Muscle of leg (tissue), 16 donors: ENCODE data around the gene HSPA5. TPM values are rescaled to one million over a fixed set of nuclear protein-coding genes. Genes with fewer than 3 reads are reported as not detected.
"Not testable (repeated sequence)": the region's sequence is repeated elsewhere in the genome, so short reads cannot be mapped to it uniquely, and the experiment has no call there.

Source experiments
- DNase-seq: peaks from one replicate; pipeline ENCODE4 v3.0.0; 2013
- H3K27ac ChIP-seq: one replicate; pipeline ENCODE4 v1.5.1; 2013; ENCODE audit warnings: mild to moderate bottlenecking, low read length, control low read depth
- H3K27me3 ChIP-seq: one replicate; pipeline ENCODE4 v1.6.1; 2013; ENCODE audit warnings: low read length; ENCODE audit not compliant: control insufficient read depth, insufficient read depth
- H3K36me3 ChIP-seq: one replicate; pipeline ENCODE4 v1.6.1; 2013; ENCODE audit warnings: low read length; ENCODE audit not compliant: control insufficient read depth, insufficient read depth
- H3K4me1 ChIP-seq: one replicate; pipeline ENCODE4 v1.6.1; 2013; ENCODE audit warnings: low read length; ENCODE audit not compliant: control insufficient read depth, insufficient read depth
- H3K4me3 ChIP-seq: one replicate; pipeline ENCODE4 v1.5.1; 2013; ENCODE audit warnings: low read length, control low read depth
- H3K9me3 ChIP-seq: replicated peaks from 2 replicates; pipeline ENCODE4 v1.6.1; 2013; ENCODE audit warnings: low read depth, low read length; ENCODE audit not compliant: control insufficient read depth
- WGBS: methylation state at CpG from one replicate; pipeline ENCODE4 v1.1.5; 2013; ENCODE audit warnings: missing lambda C conversion rate; ENCODE audit not compliant: insufficient coverage; 5-methylcytosine and 5-hydroxymethylcytosine counted together
- long read RNA-seq, 11 donors: transcript quantifications; one replicate each; lab custom pipeline, GENCODE V29; 2026
- polyA plus RNA-seq, 8 donors: library from polyadenylated mRNA; unstranded; fragments of 120-200 nt; gene quantifications; one replicate each; pipeline versions ENCODE4 v1.2.1 to v1.2.3, GENCODE V29; 2013; ENCODE audit warnings: inconsistent platforms in 1 of 8, low replicate concordance in 1 of 8; ENCODE audit not compliant: insufficient read length in 8 of 8, insufficient read depth in 1 of 8
- total RNA-seq: library from RNA; stranded (reverse); fragments of 120-200 nt; gene quantifications from one replicate; pipeline ENCODE4 v1.2.4, GENCODE V29; 2013

Gene HSPA5
- total RNA-seq (41.0 TPM), polyA plus RNA-seq (100 to 1,000 TPM; 152 to 266 (median 178) TPM)
- long read RNA-seq, donor 1, transcript HSPA5-201 (8 exons, 3,908 nt), result major isoform, 38 of 54 reads
- long read RNA-seq, donor 1, partial matches to known transcripts, result 16 of 54 reads
- long read RNA-seq, donor 1, other reads (novel, unspliced or antisense), result 0 of 54 reads
- long read RNA-seq, donor 2, transcript HSPA5-201 (8 exons, 3,908 nt), result major isoform, 15 of 15 reads
- long read RNA-seq, donor 2, partial matches to known transcripts, result 0 of 15 reads
- long read RNA-seq, donor 2, other reads (novel, unspliced or antisense), result 0 of 15 reads
- long read RNA-seq, donor 3, transcript HSPA5-201 (8 exons, 3,908 nt), result major isoform, 85 of 228 reads
- long read RNA-seq, donor 3, partial matches to known transcripts, result 143 of 228 reads
- long read RNA-seq, donor 3, other reads (novel, unspliced or antisense), result 0 of 228 reads
- long read RNA-seq, donor 4, transcript HSPA5-201 (8 exons, 3,908 nt), result major isoform, 46 of 144 reads
- long read RNA-seq, donor 4, partial matches to known transcripts, result 98 of 144 reads
- long read RNA-seq, donor 4, other reads (novel, unspliced or antisense), result 0 of 144 reads
- long read RNA-seq, donor 5, transcript HSPA5-201 (8 exons, 3,908 nt), result major isoform, 194 of 325 reads
- long read RNA-seq, donor 5, partial matches to known transcripts, result 131 of 325 reads
- long read RNA-seq, donor 5, other reads (novel, unspliced or antisense), result 0 of 325 reads
- long read RNA-seq, donor 6, transcript HSPA5-201 (8 exons, 3,908 nt), result major isoform, 96 of 174 reads
- long read RNA-seq, donor 6, partial matches to known transcripts, result 78 of 174 reads
- long read RNA-seq, donor 6, other reads (novel, unspliced or antisense), result 0 of 174 reads
- long read RNA-seq, donor 7, transcript HSPA5-201 (8 exons, 3,908 nt), result major isoform, 107 of 256 reads
- long read RNA-seq, donor 7, partial matches to known transcripts, result 149 of 256 reads
- long read RNA-seq, donor 7, other reads (novel, unspliced or antisense), result 0 of 256 reads
- long read RNA-seq, donor 8, transcript HSPA5-201 (8 exons, 3,908 nt), result major isoform, 53 of 265 reads
- long read RNA-seq, donor 8, partial matches to known transcripts, result 212 of 265 reads
- long read RNA-seq, donor 8, other reads (novel, unspliced or antisense), result 0 of 265 reads
- long read RNA-seq, donor 9, transcript HSPA5-201 (8 exons, 3,908 nt), result major isoform, 44 of 122 reads
- long read RNA-seq, donor 9, partial matches to known transcripts, result 78 of 122 reads
- long read RNA-seq, donor 9, other reads (novel, unspliced or antisense), result 0 of 122 reads
- long read RNA-seq, donor 10, transcript HSPA5-201 (8 exons, 3,908 nt), result major isoform, 101 of 201 reads
- long read RNA-seq, donor 10, partial matches to known transcripts, result 100 of 201 reads
- long read RNA-seq, donor 10, other reads (novel, unspliced or antisense), result 0 of 201 reads
- long read RNA-seq, donor 11, transcript HSPA5-201 (8 exons, 3,908 nt), result major isoform, 50 of 101 reads
- long read RNA-seq, donor 11, partial matches to known transcripts, result 51 of 101 reads
- long read RNA-seq, donor 11, other reads (novel, unspliced or antisense), result 0 of 101 reads

GRCh38 chr9:125241000-125241862 lies at the start of gene HSPA5:
Gene HSPA5, minus strand, starts transcription at chr9:125241343. Its CDS starts 217 bp downstream, at chr9:125241126.
- Histone ChIP-seq H3K27ac (peak within 1 kb of the TSS; percentile 98), H3K4me3 (peak within 1 kb of the TSS; percentile 99), H3K36me3 (peaks cover 32% of the 10 kb centered on the region), H3K4me1 (peaks cover 19% of the 10 kb centered on the region), H3K9me3 (no peaks in the 10 kb centered on the region), H3K27me3 (peaks cover 1% of the 10 kb centered on the region)
- WGBS, result under 1% methylated on average over 57 of the region's 59 CpGs
- DNase-seq, result peak; percentile 100

GRCh38 chr9:125286935-125287433 lies 45.8 kb upstream of the HSPA5 start:
- not testable (repeated sequence) for H3K27ac ChIP-seq, H3K4me1 ChIP-seq, H3K27me3 ChIP-seq, H3K36me3 ChIP-seq, H3K9me3 ChIP-seq, H3K4me3 ChIP-seq
- WGBS, result 84% methylated on average over 7 of the region's 7 CpGs
- DNase-seq, result peak; percentile 14

GRCh38 chr9:125284855-125285254 lies 43.7 kb upstream of the HSPA5 start:
- DNase-seq, result no peak
- H3K9me3 ChIP-seq, result no peaks in the 10 kb centered on the region
- no peaks in the 10 kb centered on the region for H3K27me3 ChIP-seq
- no peak overlapping the region for H3K4me3 ChIP-seq
- no peak overlapping the region for H3K27ac ChIP-seq
- WGBS, result no CpG with 5 or more reads among the region's 3 CpGs
- no peaks in the 10 kb centered on the region for H3K36me3 ChIP-seq
- H3K4me1 ChIP-seq, result no peaks in the 10 kb centered on the region

GRCh38 chr9:125280945-125281344 lies 39.8 kb upstream of the HSPA5 start:
- no peak overlapping the region for H3K27ac ChIP-seq
- WGBS, result no CpG with 5 or more reads among the region's 4 CpGs
- no peaks in the 10 kb centered on the region for H3K9me3 ChIP-seq
- no peaks in the 10 kb centered on the region for H3K27me3 ChIP-seq
- H3K4me1 ChIP-seq, result no peaks in the 10 kb centered on the region
- no peaks in the 10 kb centered on the region for H3K36me3 ChIP-seq
- no peak overlapping the region for H3K4me3 ChIP-seq
- no peak for DNase-seq

- no peak for DNase-seq
- Histone ChIP-seq H3K4me1 (no peaks in the 10 kb centered on the region), H3K4me3 (no peak overlapping the region), H3K27me3 (no peaks in the 10 kb centered on the region), H3K9me3 (no peaks in the 10 kb centered on the region), H3K27ac (no peak overlapping the region), H3K36me3 (no peaks in the 10 kb centered on the region)
These were observed 36.3 kb upstream of the HSPA5 start for GRCh38 chr9:125277411-125277810.

- 80% methylated on average over 1 of the region's 4 CpGs for WGBS
- Histone ChIP-seq H3K4me1 (no peaks in the 10 kb centered on the region), H3K36me3 (no peaks in the 10 kb centered on the region), H3K27ac (no peak overlapping the region), H3K27me3 (no peaks in the 10 kb centered on the region), H3K9me3 (no peaks in the 10 kb centered on the region), H3K4me3 (no peak overlapping the region)
- DNase-seq, result no peak
These were observed 35.6 kb upstream of the HSPA5 start for GRCh38 chr9:125276771-125277170.

GRCh38 chr9:125272697-125273096 lies 31.6 kb upstream of the HSPA5 start:
- Histone ChIP-seq H3K27me3 (no peaks in the 10 kb centered on the region), H3K4me3 (no peak overlapping the region), H3K36me3 (no peaks in the 10 kb centered on the region), H3K4me1 (no peaks in the 10 kb centered on the region), H3K27ac (no peak overlapping the region), H3K9me3 (no peaks in the 10 kb centered on the region)
- no CpG with 5 or more reads among the region's 3 CpGs for WGBS
- DNase-seq, result peak; percentile 48

GRCh38 chr9:125271081-125271480 lies 29.9 kb upstream of the HSPA5 start:
- DNase-seq, result no peak
- H3K9me3 ChIP-seq, result no peaks in the 10 kb centered on the region
- no CpG with 5 or more reads among the region's 5 CpGs for WGBS
- H3K4me3 ChIP-seq, result no peak overlapping the region
- no peaks in the 10 kb centered on the region for H3K4me1 ChIP-seq
- no peak overlapping the region for H3K27ac ChIP-seq
- H3K36me3 ChIP-seq, result peaks cover 6% of the 10 kb centered on the region
- no peaks in the 10 kb centered on the region for H3K27me3 ChIP-seq

GRCh38 chr9:125269014-125269397 lies 27.9 kb upstream of the HSPA5 start:
- Histone ChIP-seq H3K36me3 (peaks cover 6% of the 10 kb centered on the region), H3K4me1 (no peaks in the 10 kb centered on the region), H3K27ac (no peak overlapping the region), H3K27me3 (no peaks in the 10 kb centered on the region), H3K9me3 (no peaks in the 10 kb centered on the region), H3K4me3 (no peak overlapping the region)
- no peak for DNase-seq
- no CpG with 5 or more reads among the region's 1 CpG for WGBS
